ENCODE data around the gene PIK3CB. TPM values are rescaled to one million over a fixed set of nuclear protein-coding genes. Genes with fewer than 3 reads are reported as not detected.
A peak's percentile ranks its signal among the peaks of the same experiment; 100 is the strongest.
"Not testable (repeated sequence)": the region's sequence is repeated elsewhere in the genome, so short reads cannot be mapped to it uniquely, and the experiment has no call there.

The PIK3CB gene
- total RNA-seq, 1 experiment from 2014 or later = 59.3 TPM

GRCh38 chr3:138846262-138846791 lies 11.6 kb upstream of the PIK3CB start:
- DNase-seq = no peak
- no TSS peak for BruUV-seq (replicated peaks)
- no peaks in the 10 kb centered on the region for H3K27me3 Mint-ChIP-seq (ENCODE audit: unreplicated experiment)
- no peaks in the 10 kb centered on the region for H3K4me1 Mint-ChIP-seq (ENCODE audit: low read depth, unreplicated experiment)
- no peaks in the 10 kb centered on the region for H3K9me3 Mint-ChIP-seq (ENCODE audit: low read depth, unreplicated experiment)
- TF ChIP-seq, protein P1, sequence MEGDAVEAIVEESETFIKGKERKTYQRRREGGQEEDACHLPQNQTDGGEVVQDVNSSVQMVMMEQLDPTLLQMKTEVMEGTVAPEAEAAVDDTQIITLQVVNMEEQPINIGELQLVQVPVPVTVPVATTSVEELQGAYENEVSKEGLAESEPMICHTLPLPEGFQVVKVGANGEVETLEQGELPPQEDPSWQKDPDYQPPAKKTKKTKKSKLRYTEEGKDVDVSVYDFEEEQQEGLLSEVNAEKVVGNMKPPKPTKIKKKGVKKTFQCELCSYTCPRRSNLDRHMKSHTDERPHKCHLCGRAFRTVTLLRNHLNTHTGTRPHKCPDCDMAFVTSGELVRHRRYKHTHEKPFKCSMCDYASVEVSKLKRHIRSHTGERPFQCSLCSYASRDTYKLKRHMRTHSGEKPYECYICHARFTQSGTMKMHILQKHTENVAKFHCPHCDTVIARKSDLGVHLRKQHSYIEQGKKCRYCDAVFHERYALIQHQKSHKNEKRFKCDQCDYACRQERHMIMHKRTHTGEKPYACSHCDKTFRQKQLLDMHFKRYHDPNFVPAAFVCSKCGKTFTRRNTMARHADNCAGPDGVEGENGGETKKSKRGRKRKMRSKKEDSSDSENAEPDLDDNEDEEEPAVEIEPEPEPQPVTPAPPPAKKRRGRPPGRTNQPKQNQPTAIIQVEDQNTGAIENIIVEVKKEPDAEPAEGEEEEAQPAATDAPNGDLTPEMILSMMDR (IDR thresholded peaks at IDR 0.05; ENCODE audit: unreplicated experiment) = no peak
- CTCF ChIA-PET = interaction anchor here (0.5 kb wide), 1 partner anchor 13 kb away, joined by 5 read pairs; no protein-coding TSS in a partner anchor
- H3K36me3 Mint-ChIP-seq (ENCODE audit: insufficient read depth, unreplicated experiment) = no peaks in the 10 kb centered on the region
- no peak overlapping the region for H3K4me3 Mint-ChIP-seq (ENCODE audit: low read depth, unreplicated experiment)
- intact Hi-C loops (cut with micrococcal nuclease; ENCODE audit: unreplicated experiment) = no loop called here
- no peak overlapping the region for H3K27ac Mint-ChIP-seq (ENCODE audit: unreplicated experiment)

DNA sequence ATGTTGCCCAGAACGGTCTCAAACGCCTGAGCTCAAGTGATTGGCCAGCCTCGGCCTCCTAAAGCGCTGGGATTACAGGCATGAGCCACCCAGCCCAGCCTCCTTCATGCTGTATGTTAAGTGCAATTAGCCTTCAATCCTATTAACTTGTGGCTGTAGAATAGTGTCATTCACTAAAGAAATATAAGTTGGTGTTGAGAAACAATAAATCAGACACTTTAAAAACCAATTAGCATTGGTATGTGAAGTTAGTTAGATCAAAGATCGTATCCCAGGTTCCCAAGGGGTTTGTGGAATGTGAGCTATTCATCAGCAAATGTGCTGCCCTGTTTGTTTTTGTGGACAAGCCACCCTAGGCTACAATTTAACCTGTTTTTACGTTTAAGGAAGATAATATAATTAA lies 11.0 kb upstream of the PIK3CB start:
- H3K4me3 Mint-ChIP-seq (ENCODE audit: low read depth, unreplicated experiment) = no peak overlapping the region
- DNase-seq = no peak
- H3K27ac Mint-ChIP-seq (ENCODE audit: unreplicated experiment) = no peak overlapping the region
- H3K4me1 Mint-ChIP-seq (ENCODE audit: low read depth, unreplicated experiment) = no peaks in the 10 kb centered on the region
- intact Hi-C loops (cut with micrococcal nuclease; ENCODE audit: unreplicated experiment) = no loop called here
- no peaks in the 10 kb centered on the region for H3K9me3 Mint-ChIP-seq (ENCODE audit: low read depth, unreplicated experiment)
- CTCF ChIA-PET = interaction anchor here (0.6 kb wide), 1 partner anchor 1092 kb away, joined by 3 read pairs; no protein-coding TSS in a partner anchor
- TF ChIP-seq, protein P1 (IDR thresholded peaks at IDR 0.05; ENCODE audit: unreplicated experiment) = no peak
- BruUV-seq (replicated peaks) = no TSS peak
- H3K36me3 Mint-ChIP-seq (ENCODE audit: insufficient read depth, unreplicated experiment) = no peaks in the 10 kb centered on the region
- H3K27me3 Mint-ChIP-seq (ENCODE audit: unreplicated experiment) = no peaks in the 10 kb centered on the region

DNA sequence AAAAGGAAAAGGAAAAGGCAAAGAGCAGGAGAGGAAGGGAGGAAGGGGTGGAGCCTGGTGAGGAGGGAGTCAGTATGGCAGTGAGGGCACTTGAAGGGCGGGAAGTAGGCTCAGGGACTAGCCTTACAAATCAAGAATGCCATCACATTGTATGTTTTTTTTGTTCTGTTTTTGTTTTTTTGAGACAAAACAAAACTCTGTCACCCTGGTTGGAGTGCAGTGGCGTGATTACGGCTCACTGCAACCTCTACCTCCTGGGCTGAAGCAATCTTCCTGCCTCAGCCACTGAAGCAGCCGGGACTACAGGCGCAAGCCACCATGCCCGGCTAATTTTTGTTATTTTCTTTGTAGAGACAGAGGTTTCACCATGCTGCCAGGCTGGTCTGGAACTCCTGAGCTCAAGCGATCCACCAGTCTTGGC lies 10.5 kb upstream of the PIK3CB start:
- CTCF ChIA-PET = interaction anchor here (0.6 kb wide), 1 partner anchor 1092 kb away, joined by 3 read pairs; no protein-coding TSS in a partner anchor
- Mint-ChIP-seq H3K9me3 (ENCODE audit: low read depth, unreplicated experiment) (no peaks in the 10 kb centered on the region), H3K4me1 (ENCODE audit: low read depth, unreplicated experiment) (no peaks in the 10 kb centered on the region), H3K4me3 (ENCODE audit: low read depth, unreplicated experiment) (no peak overlapping the region), H3K27ac (ENCODE audit: unreplicated experiment) (no peak overlapping the region), H3K36me3 (ENCODE audit: insufficient read depth, unreplicated experiment) (no peaks in the 10 kb centered on the region), H3K27me3 (ENCODE audit: unreplicated experiment) (no peaks in the 10 kb centered on the region)
- TF ChIP-seq, protein P1 (IDR thresholded peaks at IDR 0.05; ENCODE audit: unreplicated experiment) = no peak
- no peak for DNase-seq
- BruUV-seq (replicated peaks) = no TSS peak
- intact Hi-C loops (cut with micrococcal nuclease; ENCODE audit: unreplicated experiment) = no loop called here

GRCh38 chr3:138842483-138843188 lies 7.9 kb upstream of the PIK3CB start:
- no peak overlapping the region for H3K27ac Mint-ChIP-seq (ENCODE audit: unreplicated experiment)
- CTCF ChIA-PET = interaction anchor here (0.6 to 1.3 kb wide), 3 partner anchors 21 to 505 kb away, joined by 3 read pairs; no protein-coding TSS in a partner anchor

GRCh38 chr3:138838385-138838784 lies 3.7 kb upstream of the PIK3CB start:
- BruUV-seq (replicated peaks); H3K27ac Mint-ChIP-seq (ENCODE audit: unreplicated experiment); CTCF ChIA-PET; H3K9me3 Mint-ChIP-seq (ENCODE audit: low read depth, unreplicated experiment); H3K27me3 Mint-ChIP-seq (ENCODE audit: unreplicated experiment); intact Hi-C loops (cut with micrococcal nuclease; ENCODE audit: unreplicated experiment); H3K4me3 Mint-ChIP-seq (ENCODE audit: low read depth, unreplicated experiment); DNase-seq: not testable (repeated sequence)
- Mint-ChIP-seq H3K36me3 (ENCODE audit: insufficient read depth, unreplicated experiment) (peaks cover 23% of the 10 kb centered on the region), H3K4me1 (ENCODE audit: low read depth, unreplicated experiment) (peaks cover 18% of the 10 kb centered on the region)

More at GRCh38 chr3:138842483-138843188, 7.9 kb upstream of the PIK3CB start:
- no peaks in the 10 kb centered on the region for H3K27me3 Mint-ChIP-seq (ENCODE audit: unreplicated experiment)
- H3K9me3 Mint-ChIP-seq (ENCODE audit: low read depth, unreplicated experiment) = no peaks in the 10 kb centered on the region
- H3K36me3 Mint-ChIP-seq (ENCODE audit: insufficient read depth, unreplicated experiment) = no peaks in the 10 kb centered on the region
- no TSS peak for BruUV-seq (replicated peaks)
- no peaks in the 10 kb centered on the region for H3K4me1 Mint-ChIP-seq (ENCODE audit: low read depth, unreplicated experiment)
- intact Hi-C loops (cut with micrococcal nuclease; ENCODE audit: unreplicated experiment) = no loop called here
- TF ChIP-seq, protein P1 (IDR thresholded peaks at IDR 0.05; ENCODE audit: unreplicated experiment) = no peak
- no peak overlapping the region for H3K4me3 Mint-ChIP-seq (ENCODE audit: low read depth, unreplicated experiment)
- DNase-seq = no peak

GRCh38 chr3:138835846-138836245 lies 1.1 kb upstream of the PIK3CB start:
- CTCF ChIA-PET = interaction anchor here (2.2 kb wide), 1 partner anchor 27 kb away, joined by 6 read pairs; no protein-coding TSS in a partner anchor

More at GRCh38 chr3:138835846-138836245, 1.1 kb upstream of the PIK3CB start:
- DNase-seq; BruUV-seq (replicated peaks); H3K9me3 Mint-ChIP-seq (ENCODE audit: low read depth, unreplicated experiment); H3K27me3 Mint-ChIP-seq (ENCODE audit: unreplicated experiment): not testable (repeated sequence)
- peak overlapping the region; percentile 94 for H3K27ac Mint-ChIP-seq (ENCODE audit: unreplicated experiment)
- intact Hi-C loops (cut with micrococcal nuclease; ENCODE audit: unreplicated experiment) = loop anchor here (1.0 kb wide), 1 partner anchor 27 kb away; no protein-coding TSS in a partner anchor
- peaks cover 22% of the 10 kb centered on the region for H3K4me1 Mint-ChIP-seq (ENCODE audit: low read depth, unreplicated experiment)
- H3K4me3 Mint-ChIP-seq (ENCODE audit: low read depth, unreplicated experiment) = peak overlapping the region; percentile 82
- H3K36me3 Mint-ChIP-seq (ENCODE audit: insufficient read depth, unreplicated experiment) = peaks cover 37% of the 10 kb centered on the region

All from Calu3 (cell line).